ENCODE results near the gene RANGAP1.

The RANGAP1 gene

DNA sequence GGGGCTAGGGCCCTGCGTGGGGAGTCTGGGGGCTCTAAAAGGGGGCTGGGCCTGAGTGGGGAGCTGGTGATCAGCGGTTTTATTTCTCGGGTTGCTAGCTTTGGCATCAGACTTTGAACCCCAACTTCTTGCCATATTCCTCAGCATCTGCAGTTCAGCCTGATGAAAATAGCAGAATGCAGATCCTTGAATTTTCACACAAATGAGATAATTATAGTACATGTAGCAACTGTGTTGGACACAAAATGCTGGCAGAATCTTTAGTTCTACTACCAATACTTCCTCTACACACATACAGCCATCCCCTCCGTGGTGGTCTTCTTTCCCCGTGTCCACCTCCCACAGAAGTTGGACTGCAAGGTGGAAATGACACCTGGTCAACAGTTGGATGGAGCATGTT lies 16.8 kb upstream of the RANGAP1 start:
- H2AFZ ChIP-seq (ENCODE audit: low read depth) = no peak overlapping the region
- H3K9ac ChIP-seq = peak overlapping the region; percentile 99
- peak overlapping the region; percentile 14; the same call in 1 of the 2 replicates for H3K27ac ChIP-seq
- no peaks in the 10 kb centered on the region for H3K36me3 ChIP-seq (ENCODE audit: insufficient read depth)
- TF ChIP-seq, protein P1, sequence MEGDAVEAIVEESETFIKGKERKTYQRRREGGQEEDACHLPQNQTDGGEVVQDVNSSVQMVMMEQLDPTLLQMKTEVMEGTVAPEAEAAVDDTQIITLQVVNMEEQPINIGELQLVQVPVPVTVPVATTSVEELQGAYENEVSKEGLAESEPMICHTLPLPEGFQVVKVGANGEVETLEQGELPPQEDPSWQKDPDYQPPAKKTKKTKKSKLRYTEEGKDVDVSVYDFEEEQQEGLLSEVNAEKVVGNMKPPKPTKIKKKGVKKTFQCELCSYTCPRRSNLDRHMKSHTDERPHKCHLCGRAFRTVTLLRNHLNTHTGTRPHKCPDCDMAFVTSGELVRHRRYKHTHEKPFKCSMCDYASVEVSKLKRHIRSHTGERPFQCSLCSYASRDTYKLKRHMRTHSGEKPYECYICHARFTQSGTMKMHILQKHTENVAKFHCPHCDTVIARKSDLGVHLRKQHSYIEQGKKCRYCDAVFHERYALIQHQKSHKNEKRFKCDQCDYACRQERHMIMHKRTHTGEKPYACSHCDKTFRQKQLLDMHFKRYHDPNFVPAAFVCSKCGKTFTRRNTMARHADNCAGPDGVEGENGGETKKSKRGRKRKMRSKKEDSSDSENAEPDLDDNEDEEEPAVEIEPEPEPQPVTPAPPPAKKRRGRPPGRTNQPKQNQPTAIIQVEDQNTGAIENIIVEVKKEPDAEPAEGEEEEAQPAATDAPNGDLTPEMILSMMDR (conservative IDR thresholded peaks at IDR 0.05; ENCODE audit: low read depth, low read length) = 0 out of 2 replicates have a peak, but pooled peaks have one; percentile 16
- peaks cover 25% of the 10 kb centered on the region for H3K4me1 ChIP-seq (ENCODE audit: low read depth, poor library complexity, severe bottlenecking)
- H3K27me3 ChIP-seq (ENCODE audit: insufficient read depth, low read depth) = no peaks in the 10 kb centered on the region
- no peak overlapping the region for H3K4me3 ChIP-seq (IDR thresholded peaks at IDR 0.05; ENCODE audit: insufficient read depth, low read depth, low read length)
- no peaks in the 10 kb centered on the region for H4K20me1 ChIP-seq (ENCODE audit: insufficient read depth)
- peaks cover 72% of the 10 kb centered on the region for H3K79me2 ChIP-seq (ENCODE audit: insufficient read depth, low read depth)
- peak overlapping the region; percentile 99 for H3K4me2 ChIP-seq

- H3K36me3 ChIP-seq (ENCODE audit: insufficient read depth) = no peaks in the 10 kb centered on the region
- peak overlapping the region; percentile 85 for H3K27ac ChIP-seq
- peak overlapping the region; percentile 99 for H3K4me2 ChIP-seq
- no peaks in the 10 kb centered on the region for H4K20me1 ChIP-seq (ENCODE audit: insufficient read depth)
- peaks cover 66% of the 10 kb centered on the region for H3K79me2 ChIP-seq (ENCODE audit: insufficient read depth, low read depth)
- TF ChIP-seq, protein P1 (conservative IDR thresholded peaks at IDR 0.05; ENCODE audit: low read depth, low read length) = no peak
- H3K4me1 ChIP-seq (ENCODE audit: low read depth, poor library complexity, severe bottlenecking) = peaks cover 25% of the 10 kb centered on the region
- peak overlapping the region; percentile 81 for H2AFZ ChIP-seq (ENCODE audit: low read depth)
- H3K4me3 ChIP-seq (IDR thresholded peaks at IDR 0.05; ENCODE audit: insufficient read depth, low read depth, low read length) = no peak overlapping the region
- peak overlapping the region; percentile 99 for H3K9ac ChIP-seq
- no peaks in the 10 kb centered on the region for H3K27me3 ChIP-seq (ENCODE audit: insufficient read depth, low read depth)
Measured at GRCh38 chr22:41302021-41302767, 16.2 kb upstream of the RANGAP1 start.

DNA sequence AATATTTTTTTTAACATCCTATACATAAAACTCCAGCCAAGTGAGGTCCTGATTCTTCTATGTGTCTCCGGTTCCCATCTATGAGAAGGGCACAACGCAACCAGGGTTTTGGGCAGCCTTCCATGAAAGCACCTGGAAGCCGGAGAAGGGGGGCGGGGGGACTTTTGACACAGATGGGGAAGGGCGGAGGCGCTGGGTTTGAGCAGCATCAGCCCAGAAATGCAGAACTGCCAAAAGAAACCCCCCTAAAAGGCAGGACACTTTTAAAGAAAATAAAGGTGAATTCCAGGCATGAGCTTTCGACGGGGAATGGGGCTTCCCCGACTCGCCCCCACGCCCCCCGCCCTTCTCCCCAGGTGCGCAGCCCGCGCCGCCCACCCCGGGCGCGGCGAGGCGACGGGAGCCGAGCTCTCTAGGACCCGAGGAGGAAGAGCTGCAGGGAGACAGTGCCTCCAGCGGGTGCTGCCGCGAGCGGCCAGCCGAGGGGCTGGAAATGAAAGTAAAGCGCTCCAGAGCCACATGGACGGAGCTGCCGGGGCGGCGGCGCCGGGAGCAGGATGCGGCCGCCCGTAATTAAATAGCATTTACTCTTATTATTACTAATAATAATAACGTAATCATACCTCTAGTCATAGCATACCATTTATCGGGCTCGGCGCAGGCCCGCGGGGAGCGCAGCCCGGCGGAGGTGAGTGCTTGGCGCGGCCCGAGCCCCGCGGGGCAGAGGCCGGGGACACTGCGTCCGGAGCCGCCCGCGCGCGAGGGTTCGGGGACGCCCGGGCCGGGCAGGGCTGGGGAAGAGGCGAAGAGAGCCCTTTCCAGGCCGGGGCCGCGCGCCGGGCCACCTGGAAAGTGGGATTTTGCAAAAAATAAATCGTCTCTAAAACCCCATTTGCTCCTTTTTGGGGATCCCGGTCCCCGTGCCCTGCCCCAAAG lies 15.4 kb upstream of the RANGAP1 start, which contains the start of gene ZC3H7B:
TSS of gene ZC3H7B (plus strand) at position 441 of the 936 bp plus-strand sequence. CDS start 19,136 bp downstream, outside the sequence.
- peak within 1 kb of the TSS; percentile 99 for H3K9ac ChIP-seq
- peak within 1 kb of the TSS; percentile 81 for H2AFZ ChIP-seq (ENCODE audit: low read depth)
- H3K79me2 ChIP-seq (ENCODE audit: insufficient read depth, low read depth) = peaks cover 59% of the 10 kb centered on the region
- H3K36me3 ChIP-seq (ENCODE audit: insufficient read depth) = no peaks in the 10 kb centered on the region
- no peaks in the 10 kb centered on the region for H4K20me1 ChIP-seq (ENCODE audit: insufficient read depth)
- peak within 1 kb of the TSS; percentile 85 for H3K27ac ChIP-seq
- H3K4me1 ChIP-seq (ENCODE audit: low read depth, poor library complexity, severe bottlenecking) = peaks cover 25% of the 10 kb centered on the region
- no peaks in the 10 kb centered on the region for H3K27me3 ChIP-seq (ENCODE audit: insufficient read depth, low read depth)
- peak within 1 kb of the TSS; percentile 99 for H3K4me2 ChIP-seq
- TF ChIP-seq, protein P1 (conservative IDR thresholded peaks at IDR 0.05; ENCODE audit: low read depth, low read length) = 0 out of 2 replicates have a peak, but pooled peaks have one; percentile 18
- no peak within 1 kb of the TSS for H3K4me3 ChIP-seq (IDR thresholded peaks at IDR 0.05; ENCODE audit: insufficient read depth, low read depth, low read length)

GRCh38 chr22:41300661-41301060 lies 14.7 kb upstream of the RANGAP1 start:
- H3K36me3 ChIP-seq (ENCODE audit: insufficient read depth) = no peaks in the 10 kb centered on the region
- no peaks in the 10 kb centered on the region for H3K27me3 ChIP-seq (ENCODE audit: insufficient read depth, low read depth)
- no peak overlapping the region for H3K4me3 ChIP-seq (IDR thresholded peaks at IDR 0.05; ENCODE audit: insufficient read depth, low read depth, low read length)
- H3K27ac ChIP-seq = no peak overlapping the region
- peaks cover 25% of the 10 kb centered on the region for H3K4me1 ChIP-seq (ENCODE audit: low read depth, poor library complexity, severe bottlenecking)
- no peaks in the 10 kb centered on the region for H4K20me1 ChIP-seq (ENCODE audit: insufficient read depth)
- TF ChIP-seq, protein P1 (conservative IDR thresholded peaks at IDR 0.05; ENCODE audit: low read depth, low read length) = no peak
- H3K9ac ChIP-seq = peak overlapping the region; percentile 99; the same call in 1 of the 2 replicates
- peak overlapping the region; percentile 81 for H2AFZ ChIP-seq (ENCODE audit: low read depth)
- peak overlapping the region; percentile 99 for H3K4me2 ChIP-seq
- peaks cover 52% of the 10 kb centered on the region for H3K79me2 ChIP-seq (ENCODE audit: insufficient read depth, low read depth)

Data from KMS-11 (cell line).